ENCODE data around the gene CCDC57.
"Not testable (repeated sequence)": the region's sequence is repeated elsewhere in the genome, so short reads cannot be mapped to it uniquely, and the experiment has no call there.

CCDC57 gene

DNA sequence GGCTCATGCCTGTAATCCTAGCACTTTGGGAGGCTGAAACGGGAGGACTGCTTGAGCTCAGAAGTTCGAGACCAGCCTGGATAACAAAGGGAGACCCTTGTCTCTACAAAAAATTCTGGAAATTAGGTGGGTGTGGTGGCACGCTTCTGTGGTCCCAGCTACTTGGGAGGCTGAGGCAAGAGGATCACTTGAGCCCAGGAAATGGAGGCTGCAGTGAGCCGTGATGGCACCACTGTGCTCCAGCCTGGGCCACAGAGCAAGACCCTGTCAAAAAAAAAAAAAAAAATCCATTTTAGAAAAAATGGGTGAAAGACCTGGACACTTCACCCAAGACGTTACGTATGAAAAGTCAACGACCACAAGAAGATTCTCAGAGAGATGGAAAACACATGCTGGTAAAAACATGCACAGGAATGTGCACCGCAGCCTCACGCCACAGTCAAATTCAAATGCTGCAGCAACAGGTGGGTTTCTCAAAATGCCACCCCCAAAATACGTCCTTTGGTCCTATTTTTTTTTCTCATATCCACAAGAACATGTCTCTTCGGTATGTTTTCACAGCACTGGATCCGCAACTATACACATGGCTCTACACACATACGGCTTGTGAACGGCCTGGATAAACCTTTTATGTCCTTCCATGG, 43.7 kb upstream of the CCDC57 start:
- Histone ChIP-seq H3K36me3 (ENCODE audit: control insufficient read depth, insufficient read depth, low read length) (peaks cover 39% of the 10 kb centered on the region), H3K56ac (ENCODE audit: low read length) (no peak overlapping the region), H3K27me3 (ENCODE audit: insufficient read depth, low read length, poor library complexity) (no peaks in the 10 kb centered on the region), H4K8ac (ENCODE audit: low read depth, low read length) (no peak overlapping the region), H3K79me1 (ENCODE audit: low read length) (peaks cover 39% of the 10 kb centered on the region), H3K23ac (ENCODE audit: low read length) (no peak overlapping the region), H2BK5ac (ENCODE audit: low read length) (no peak overlapping the region), H3K18ac (ENCODE audit: low read length) (no peak overlapping the region), H2BK15ac (replicated peaks; ENCODE audit: low read depth) (no peak overlapping the region), H3K79me2 (ENCODE audit: control insufficient read depth, insufficient read depth, low read length) (peaks cover 27% of the 10 kb centered on the region), H2BK120ac (ENCODE audit: low read depth, low read length) (no peak overlapping the region), H2AK5ac (ENCODE audit: low read length) (no peak overlapping the region), H3K4me3 (ENCODE audit: low read length) (no peak overlapping the region), H4K5ac (ENCODE audit: low read length) (no peak overlapping the region), H3K4me1 (ENCODE audit: control insufficient read depth, low read depth, low read length) (no peaks in the 10 kb centered on the region), H3K4me2 (ENCODE audit: low read length) (no peak overlapping the region), H3K9ac (ENCODE audit: low read length) (no peak overlapping the region), H3K4ac (ENCODE audit: low read depth, low read length) (no peak overlapping the region), H3K27ac (ENCODE audit: low read depth, low read length) (no peak overlapping the region)
- WGBS (ENCODE audit: extremely low coverage, insufficient coverage, low lambda C conversion rate): no CpG with 5 or more reads among the region's 14 CpGs
- no peak for DNase-seq

GRCh38 chr17:82255402-82255972, 42.8 kb upstream of the CCDC57 start:
- Histone ChIP-seq H2BK15ac (replicated peaks; ENCODE audit: low read depth) (no peak overlapping the region), H2BK120ac (ENCODE audit: low read depth, low read length) (no peak overlapping the region), H3K4me3 (ENCODE audit: low read length) (no peak overlapping the region), H3K4me2 (ENCODE audit: low read length) (no peak overlapping the region), H4K8ac (ENCODE audit: low read depth, low read length) (no peak overlapping the region), H2AK5ac (ENCODE audit: low read length) (no peak overlapping the region), H3K4me1 (ENCODE audit: control insufficient read depth, low read depth, low read length) (no peaks in the 10 kb centered on the region), H2BK5ac (ENCODE audit: low read length) (no peak overlapping the region), H3K27me3 (ENCODE audit: insufficient read depth, low read length, poor library complexity) (no peaks in the 10 kb centered on the region), H3K9ac (ENCODE audit: low read length) (no peak overlapping the region), H3K27ac (ENCODE audit: low read depth, low read length) (no peak overlapping the region), H3K56ac (ENCODE audit: low read length) (no peak overlapping the region), H3K79me2 (ENCODE audit: control insufficient read depth, insufficient read depth, low read length) (peaks cover 23% of the 10 kb centered on the region), H3K23ac (ENCODE audit: low read length) (no peak overlapping the region), H3K18ac (ENCODE audit: low read length) (no peak overlapping the region), H3K36me3 (ENCODE audit: control insufficient read depth, insufficient read depth, low read length) (peaks cover 41% of the 10 kb centered on the region), H3K79me1 (ENCODE audit: low read length) (peaks cover 37% of the 10 kb centered on the region), H3K4ac (ENCODE audit: low read depth, low read length) (no peak overlapping the region), H4K5ac (ENCODE audit: low read length) (no peak overlapping the region)
- WGBS (ENCODE audit: extremely low coverage, insufficient coverage, low lambda C conversion rate): no CpG with 5 or more reads among the region's 15 CpGs
- DNase-seq: no peak

DNA sequence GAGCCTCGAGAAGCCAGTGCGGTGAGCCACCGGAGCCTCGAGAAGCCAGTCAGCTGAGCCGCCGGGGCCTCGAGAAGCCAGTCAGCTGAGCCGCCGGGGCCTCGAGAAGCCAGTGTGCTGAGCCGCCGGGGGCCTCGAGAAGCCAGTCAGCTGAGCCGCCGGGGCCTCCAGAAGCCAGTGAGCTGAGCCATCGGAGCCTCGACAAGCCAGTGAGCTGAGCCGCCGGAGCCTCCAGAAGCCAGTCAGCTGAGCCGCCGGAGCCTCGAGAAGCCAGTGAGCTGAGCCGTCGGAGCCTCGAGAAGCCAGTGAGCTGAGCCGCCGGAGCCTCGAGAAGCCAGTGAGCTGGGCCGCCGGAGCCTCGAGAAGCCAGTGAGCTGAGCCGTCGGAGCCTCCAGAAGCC, 42.1 kb upstream of the CCDC57 start:
- H3K4ac ChIP-seq (ENCODE audit: low read depth, low read length); H2AK5ac ChIP-seq (ENCODE audit: low read length); H3K23ac ChIP-seq (ENCODE audit: low read length); H3K56ac ChIP-seq (ENCODE audit: low read length); H3K9ac ChIP-seq (ENCODE audit: low read length); H4K5ac ChIP-seq (ENCODE audit: low read length); H2BK5ac ChIP-seq (ENCODE audit: low read length); H3K27ac ChIP-seq (ENCODE audit: low read depth, low read length); H3K4me1 ChIP-seq (ENCODE audit: control insufficient read depth, low read depth, low read length); H3K4me2 ChIP-seq (ENCODE audit: low read length); H2BK15ac ChIP-seq (replicated peaks; ENCODE audit: low read depth); DNase-seq; H3K4me3 ChIP-seq (ENCODE audit: low read length); H4K8ac ChIP-seq (ENCODE audit: low read depth, low read length); H3K27me3 ChIP-seq (ENCODE audit: insufficient read depth, low read length, poor library complexity); H3K18ac ChIP-seq (ENCODE audit: low read length); H2BK120ac ChIP-seq (ENCODE audit: low read depth, low read length): not testable (repeated sequence)
- peaks cover 38% of the 10 kb centered on the region for H3K79me1 ChIP-seq (ENCODE audit: low read length)
- no CpG with 5 or more reads among the region's 33 CpGs for WGBS (ENCODE audit: extremely low coverage, insufficient coverage, low lambda C conversion rate)
- H3K36me3 ChIP-seq (ENCODE audit: control insufficient read depth, insufficient read depth, low read length): peaks cover 36% of the 10 kb centered on the region
- peaks cover 20% of the 10 kb centered on the region for H3K79me2 ChIP-seq (ENCODE audit: control insufficient read depth, insufficient read depth, low read length)

- H2BK5ac ChIP-seq (ENCODE audit: low read length); H3K56ac ChIP-seq (ENCODE audit: low read length); DNase-seq; H2BK120ac ChIP-seq (ENCODE audit: low read depth, low read length); H3K9ac ChIP-seq (ENCODE audit: low read length); H4K5ac ChIP-seq (ENCODE audit: low read length); H3K4me2 ChIP-seq (ENCODE audit: low read length); H3K27ac ChIP-seq (ENCODE audit: low read depth, low read length); H2AK5ac ChIP-seq (ENCODE audit: low read length); H3K18ac ChIP-seq (ENCODE audit: low read length); H4K8ac ChIP-seq (ENCODE audit: low read depth, low read length); H2BK15ac ChIP-seq (replicated peaks; ENCODE audit: low read depth); H3K27me3 ChIP-seq (ENCODE audit: insufficient read depth, low read length, poor library complexity); H3K4me1 ChIP-seq (ENCODE audit: control insufficient read depth, low read depth, low read length); H3K23ac ChIP-seq (ENCODE audit: low read length); H3K4me3 ChIP-seq (ENCODE audit: low read length); H3K4ac ChIP-seq (ENCODE audit: low read depth, low read length): not testable (repeated sequence)
- Histone ChIP-seq H3K79me1 (ENCODE audit: low read length) (peaks cover 33% of the 10 kb centered on the region), H3K36me3 (ENCODE audit: control insufficient read depth, insufficient read depth, low read length) (peaks cover 35% of the 10 kb centered on the region), H3K79me2 (ENCODE audit: control insufficient read depth, insufficient read depth, low read length) (peaks cover 16% of the 10 kb centered on the region)
- WGBS (ENCODE audit: extremely low coverage, insufficient coverage, low lambda C conversion rate): no CpG with 5 or more reads among the region's 39 CpGs
Measured at GRCh38 chr17:82254096-82254495, 41.5 kb upstream of the CCDC57 start.

DNA sequence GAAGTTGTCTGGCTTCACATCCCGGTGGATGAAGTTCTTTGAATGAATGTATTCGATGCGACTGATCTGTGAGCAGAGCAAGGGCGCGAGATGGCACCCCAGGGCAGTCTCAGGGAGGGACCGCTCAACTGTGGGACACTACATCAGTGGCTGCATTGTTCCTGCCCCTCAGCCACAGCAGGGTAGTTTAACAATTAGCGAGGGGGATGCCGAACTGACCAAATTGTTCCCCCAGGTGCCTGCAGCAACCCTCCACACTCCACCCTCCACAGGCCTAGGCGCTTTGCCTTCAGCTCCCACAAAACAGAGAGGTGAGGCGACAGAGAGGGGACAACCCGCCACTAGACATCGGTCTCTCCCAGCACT, 40.5 kb upstream of the CCDC57 start:
- Histone ChIP-seq H3K4me2 (ENCODE audit: low read length) (no peak overlapping the region), H3K4ac (ENCODE audit: low read depth, low read length) (no peak overlapping the region), H3K79me1 (ENCODE audit: low read length) (peaks cover 33% of the 10 kb centered on the region), H3K4me3 (ENCODE audit: low read length) (no peak overlapping the region), H3K4me1 (ENCODE audit: control insufficient read depth, low read depth, low read length) (no peaks in the 10 kb centered on the region), H3K23ac (ENCODE audit: low read length) (no peak overlapping the region), H3K56ac (ENCODE audit: low read length) (no peak overlapping the region), H2BK5ac (ENCODE audit: low read length) (no peak overlapping the region), H2BK15ac (replicated peaks; ENCODE audit: low read depth) (no peak overlapping the region), H2BK120ac (ENCODE audit: low read depth, low read length) (no peak overlapping the region), H3K79me2 (ENCODE audit: control insufficient read depth, insufficient read depth, low read length) (peaks cover 16% of the 10 kb centered on the region), H3K36me3 (ENCODE audit: control insufficient read depth, insufficient read depth, low read length) (peaks cover 38% of the 10 kb centered on the region), H4K8ac (ENCODE audit: low read depth, low read length) (no peak overlapping the region), H3K27ac (ENCODE audit: low read depth, low read length) (no peak overlapping the region), H3K18ac (ENCODE audit: low read length) (no peak overlapping the region), H2AK5ac (ENCODE audit: low read length) (no peak overlapping the region), H3K27me3 (ENCODE audit: insufficient read depth, low read length, poor library complexity) (no peaks in the 10 kb centered on the region), H4K5ac (ENCODE audit: low read length) (no peak overlapping the region), H3K9ac (ENCODE audit: low read length) (no peak overlapping the region)
- no CpG with 5 or more reads among the region's 12 CpGs for WGBS (ENCODE audit: extremely low coverage, insufficient coverage, low lambda C conversion rate)
- no peak for DNase-seq

All from mesendoderm (in vitro differentiated cells).